ES-I3 (cell line): ENCODE results near the gene CLEC7A.
A peak's percentile ranks its signal among the peaks of the same experiment; 100 is the strongest.

ENCODE experiments used
- H3K36me3 ChIP-seq: 2 replicates; pipeline ENCODE4 v1.6.1; 2013; ENCODE audit warnings: mild to moderate bottlenecking, low read length, control low read depth, moderate library complexity; ENCODE audit not compliant: insufficient read depth
- H3K4me1 ChIP-seq: 2 replicates; pipeline ENCODE4 v1.6.1; 2013; ENCODE audit warnings: mild to moderate bottlenecking, control low read depth, low read length; ENCODE audit not compliant: insufficient read depth
- H3K9ac ChIP-seq: 2 replicates; pipeline ENCODE4 v1.6.1; 2013; ENCODE audit warnings: low read depth, mild to moderate bottlenecking, low read length, moderate library complexity
- H3K9me3 ChIP-seq: 2 replicates; pipeline ENCODE4 v1.6.1; 2013; ENCODE audit warnings: mild to moderate bottlenecking, low read length, moderate library complexity; ENCODE audit not compliant: control insufficient read depth, insufficient read depth

CLEC7A gene

GRCh38 chr12:10155966-10156365 is 26.0 kb upstream of the CLEC7A start:
- H3K4me1 ChIP-seq = no peaks in the 10 kb centered on the region

GRCh38 chr12:10154145-10154496 is 24.1 kb upstream of the CLEC7A start:
- no peaks in the 10 kb centered on the region for H3K9me3 ChIP-seq
- no peaks in the 10 kb centered on the region for H3K4me1 ChIP-seq
- H3K9ac ChIP-seq = peak overlapping the region; percentile 54
- no peaks in the 10 kb centered on the region for H3K36me3 ChIP-seq

More at GRCh38 chr12:10155966-10156365, 26.0 kb upstream of the CLEC7A start:
- H3K9me3 ChIP-seq = no peaks in the 10 kb centered on the region
- no peaks in the 10 kb centered on the region for H3K36me3 ChIP-seq
- no peak overlapping the region for H3K9ac ChIP-seq

- Histone ChIP-seq H3K9ac (peak overlapping the region; percentile 54), H3K4me1 (no peaks in the 10 kb centered on the region), H3K9me3 (no peaks in the 10 kb centered on the region), H3K36me3 (no peaks in the 10 kb centered on the region)
Measured at GRCh38 chr12:10153271-10154144, 23.5 kb upstream of the CLEC7A start.

- H3K36me3 ChIP-seq = no peaks in the 10 kb centered on the region
- no peaks in the 10 kb centered on the region for H3K4me1 ChIP-seq
- H3K9ac ChIP-seq = no peak overlapping the region
- H3K9me3 ChIP-seq = no peaks in the 10 kb centered on the region
Measured at GRCh38 chr12:10151621-10152020, 21.6 kb upstream of the CLEC7A start.

- Histone ChIP-seq H3K4me1 (no peaks in the 10 kb centered on the region), H3K9me3 (no peaks in the 10 kb centered on the region), H3K9ac (no peak overlapping the region), H3K36me3 (no peaks in the 10 kb centered on the region)
Measured at GRCh38 chr12:10147714-10148403, 17.9 kb upstream of the CLEC7A start.

- Histone ChIP-seq H3K9ac (no peak overlapping the region), H3K4me1 (no peaks in the 10 kb centered on the region), H3K36me3 (no peaks in the 10 kb centered on the region), H3K9me3 (no peaks in the 10 kb centered on the region)
Measured at GRCh38 chr12:10142976-10143589, 13.1 kb upstream of the CLEC7A start.

GRCh38 chr12:10140001-10140400 is 10.0 kb upstream of the CLEC7A start:
- H3K9me3 ChIP-seq = peaks cover 4% of the 10 kb centered on the region; the same call in 1 of the 2 replicates
- 0 out of 2 replicates have a peak, but pooled peaks cover 2% of the 10 kb centered on the region for H3K4me1 ChIP-seq
- no peaks in the 10 kb centered on the region for H3K36me3 ChIP-seq
- no peak overlapping the region for H3K9ac ChIP-seq

- H3K9me3 ChIP-seq = peaks cover 4% of the 10 kb centered on the region; the same call in 1 of the 2 replicates
- H3K4me1 ChIP-seq = peaks cover 9% of the 10 kb centered on the region
- H3K9ac ChIP-seq = no peak overlapping the region
- no peaks in the 10 kb centered on the region for H3K36me3 ChIP-seq
Measured at GRCh38 chr12:10136637-10137205, 6.7 kb upstream of the CLEC7A start.

GRCh38 chr12:10135126-10135525 is 5.1 kb upstream of the CLEC7A start:
- Histone ChIP-seq H3K9ac (no peak overlapping the region), H3K36me3 (no peaks in the 10 kb centered on the region), H3K9me3 (peaks cover 4% of the 10 kb centered on the region; the same call in 1 of the 2 replicates), H3K4me1 (peaks cover 18% of the 10 kb centered on the region)

GRCh38 chr12:10132850-10133370 is 2.9 kb upstream of the CLEC7A start:
- peaks cover 4% of the 10 kb centered on the region; the same call in 1 of the 2 replicates for H3K9me3 ChIP-seq
- H3K9ac ChIP-seq = peak overlapping the region; percentile 6; the same call in 1 of the 2 replicates
- peaks cover 24% of the 10 kb centered on the region for H3K4me1 ChIP-seq
- no peaks in the 10 kb centered on the region for H3K36me3 ChIP-seq

GRCh38 chr12:10131111-10131690 is 1.2 kb upstream of the CLEC7A start:
- Histone ChIP-seq H3K36me3 (no peaks in the 10 kb centered on the region), H3K9ac (no peak overlapping the region), H3K9me3 (no peaks in the 10 kb centered on the region), H3K4me1 (peaks cover 24% of the 10 kb centered on the region)

GRCh38 chr12:10128687-10129086 is 1.3 kb downstream of the CLEC7A start:
- Histone ChIP-seq H3K9ac (no peak overlapping the region), H3K9me3 (no peaks in the 10 kb centered on the region), H3K4me1 (peaks cover 21% of the 10 kb centered on the region), H3K36me3 (no peaks in the 10 kb centered on the region)

GRCh38 chr12:10126413-10126812 is 3.6 kb downstream of the CLEC7A start:
- Histone ChIP-seq H3K4me1 (peaks cover 13% of the 10 kb centered on the region), H3K9me3 (no peaks in the 10 kb centered on the region), H3K36me3 (no peaks in the 10 kb centered on the region), H3K9ac (no peak overlapping the region)

- no peaks in the 10 kb centered on the region for H3K4me1 ChIP-seq
- no peaks in the 10 kb centered on the region for H3K36me3 ChIP-seq
- H3K9ac ChIP-seq = no peak overlapping the region
- H3K9me3 ChIP-seq = no peaks in the 10 kb centered on the region
Measured at GRCh38 chr12:10122689-10123088, 7.3 kb downstream of the CLEC7A start.
